SK-N-SH treated with all-trans-retinoic acid at 6 μM for 48 hours (cell line): ENCODE results near the gene CYP27C1.
A peak's percentile ranks its signal among the peaks of the same experiment; 100 is the strongest.

Source experiments
- ATAC-seq: fragments of 200-7000 bp; cut with Tn5 transposase; 3 replicates; pipeline ENCODE4 v1.9.1; 2020; ENCODE audit warnings: mild to moderate bottlenecking, moderate library complexity
- BACH2 ChIP-seq: fragments of 250-450 bp; sonication (Bioruptor Pico); IDR thresholded peaks from 2 replicates; pipeline ENCODE4 v1.9.0; 2021; ENCODE audit warnings: mild to moderate bottlenecking, borderline replicate concordance
- CSDC2 ChIP-seq: fragments of 250-450 bp; sonication (Bioruptor Pico); IDR thresholded peaks from 2 replicates; pipeline ENCODE4 v1.5.0; 2020; ENCODE audit warnings: mild to moderate bottlenecking, moderate library complexity
- CSRNP3 ChIP-seq: fragments of 250-450 bp; sonication (Bioruptor Pico); IDR thresholded peaks from 2 replicates; pipeline ENCODE4 v1.5.1; 2021; ENCODE audit warnings: mild to moderate bottlenecking, moderate library complexity
- ESRRG ChIP-seq: fragments of 250-450 bp; sonication (Bioruptor Pico); IDR thresholded peaks from 2 replicates; pipeline ENCODE4 v1.6.1; 2021; ENCODE audit warnings: mild to moderate bottlenecking
- GLIS3 ChIP-seq: fragments of 250-450 bp; sonication (Bioruptor Pico); IDR thresholded peaks from 2 replicates; pipeline ENCODE4 v1.5.0; 2020; ENCODE audit warnings: mild to moderate bottlenecking, moderate library complexity
- ISL1 ChIP-seq: fragments of 250-450 bp; sonication (Bioruptor Pico); IDR thresholded peaks from 2 replicates; pipeline ENCODE4 v2.1.2; 2022; ENCODE audit warnings: mild to moderate bottlenecking, moderate library complexity
- PPARA ChIP-seq: fragments of 250-450 bp; sonication (Bioruptor Pico); IDR thresholded peaks from 2 replicates; pipeline ENCODE4 v1.5.0; 2020; ENCODE audit warnings: mild to moderate bottlenecking, borderline replicate concordance
- RARB ChIP-seq: fragments of 250-450 bp; sonication (Bioruptor Pico); IDR thresholded peaks from 2 replicates; pipeline ENCODE4 v1.8.0; 2021; ENCODE audit warnings: mild to moderate bottlenecking, moderate library complexity
- SNAI2 ChIP-seq: fragments of 250-450 bp; sonication (Bioruptor Pico); IDR thresholded peaks from 2 replicates; pipeline ENCODE4 v1.5.0; 2020; ENCODE audit warnings: mild to moderate bottlenecking, moderate library complexity
- TOX ChIP-seq: fragments of 250-450 bp; sonication (Bioruptor Pico); IDR thresholded peaks from 2 replicates; pipeline ENCODE4 v1.8.0; 2021; ENCODE audit warnings: mild to moderate bottlenecking, moderate library complexity, borderline replicate concordance
- TSHZ2 ChIP-seq: fragments of 250-450 bp; sonication (Bioruptor Pico); IDR thresholded peaks from 2 replicates; pipeline ENCODE4 v1.5.0; 2020; ENCODE audit warnings: mild to moderate bottlenecking, moderate library complexity
- ZC3H10 ChIP-seq: fragments of 250-450 bp; sonication (Bioruptor Pico); IDR thresholded peaks from 2 replicates; pipeline ENCODE4 v1.5.1; 2021; ENCODE audit warnings: mild to moderate bottlenecking, moderate library complexity
- ZFP3 ChIP-seq: fragments of 250-450 bp; sonication (Bioruptor Pico); IDR thresholded peaks from 2 replicates; pipeline ENCODE4 v1.5.0; 2020; ENCODE audit warnings: mild to moderate bottlenecking, moderate library complexity
- ZFP30 ChIP-seq: fragments of 450-650 bp; formaldehyde crosslinking; IDR thresholded peaks from 2 replicates; pipeline ENCODE4 v1.5.0; 2022; ENCODE audit warnings: mild to moderate bottlenecking, moderate library complexity
- ZNF565 ChIP-seq: fragments of 450-650 bp; formaldehyde crosslinking; conservative IDR thresholded peaks from 2 replicates; pipeline ENCODE4 v1.5.0; 2020; ENCODE audit warnings: low read depth, mild to moderate bottlenecking, moderate library complexity
- ZNF8 ChIP-seq: fragments of 450-650 bp; formaldehyde crosslinking; IDR thresholded peaks from 2 replicates; pipeline ENCODE4 v1.5.0; 2020; ENCODE audit warnings: mild to moderate bottlenecking, moderate library complexity
- TF ChIP-seq, protein P1 (sequence below): fragments of 250-450 bp; sonication (Bioruptor Pico); IDR thresholded peaks from 2 replicates; pipeline ENCODE4 v1.8.0; 2021; ENCODE audit warnings: low read depth, mild to moderate bottlenecking, moderate library complexity, borderline replicate concordance
- TF ChIP-seq, protein P2 (sequence below): fragments of 250-450 bp; sonication (Bioruptor Pico); IDR thresholded peaks from 2 replicates; pipeline ENCODE4 v1.5.1; 2020; ENCODE audit warnings: low read depth, mild to moderate bottlenecking, moderate library complexity
- TF ChIP-seq, protein P3 (sequence below): fragments of 250-450 bp; sonication (Bioruptor Pico); IDR thresholded peaks from 2 replicates; pipeline ENCODE4 v1.8.0; 2020; ENCODE audit warnings: mild to moderate bottlenecking, moderate library complexity, borderline replicate concordance

Gene CYP27C1

GRCh38 chr2:127220102-127220767, at the start of gene CYP27C1:
TSS of gene CYP27C1 (minus strand) at chr2:127220299. CDS start at chr2:127220270, 29 bp downstream.
- ATAC-seq: peak; percentile 42
- no peak for TF ChIP-seq SNAI2
- no peak for TF ChIP-seq CSDC2 (CRISPR knock-in tag)
- TF ChIP-seq, protein P1, sequence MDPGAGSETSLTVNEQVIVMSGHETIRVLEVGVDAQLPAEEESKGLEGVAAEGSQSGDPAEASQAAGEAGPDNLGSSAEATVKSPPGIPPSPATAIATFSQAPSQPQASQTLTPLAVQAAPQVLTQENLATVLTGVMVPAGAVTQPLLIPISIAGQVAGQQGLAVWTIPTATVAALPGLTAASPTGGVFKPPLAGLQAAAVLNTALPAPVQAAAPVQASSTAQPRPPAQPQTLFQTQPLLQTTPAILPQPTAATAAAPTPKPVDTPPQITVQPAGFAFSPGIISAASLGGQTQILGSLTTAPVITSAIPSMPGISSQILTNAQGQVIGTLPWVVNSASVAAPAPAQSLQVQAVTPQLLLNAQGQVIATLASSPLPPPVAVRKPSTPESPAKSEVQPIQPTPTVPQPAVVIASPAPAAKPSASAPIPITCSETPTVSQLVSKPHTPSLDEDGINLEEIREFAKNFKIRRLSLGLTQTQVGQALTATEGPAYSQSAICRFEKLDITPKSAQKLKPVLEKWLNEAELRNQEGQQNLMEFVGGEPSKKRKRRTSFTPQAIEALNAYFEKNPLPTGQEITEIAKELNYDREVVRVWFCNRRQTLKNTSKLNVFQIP: no peak
- no peak for TF ChIP-seq ZNF565 (CRISPR knock-in tag)
- TF ChIP-seq PPARA (CRISPR knock-in tag): no peak
- TF ChIP-seq ESRRG: no peak
- no peak for TF ChIP-seq CSRNP3 (CRISPR knock-in tag)
- TF ChIP-seq BACH2: no peak
- TF ChIP-seq ZFP3 (CRISPR knock-in tag): no peak
- TF ChIP-seq, protein P2, sequence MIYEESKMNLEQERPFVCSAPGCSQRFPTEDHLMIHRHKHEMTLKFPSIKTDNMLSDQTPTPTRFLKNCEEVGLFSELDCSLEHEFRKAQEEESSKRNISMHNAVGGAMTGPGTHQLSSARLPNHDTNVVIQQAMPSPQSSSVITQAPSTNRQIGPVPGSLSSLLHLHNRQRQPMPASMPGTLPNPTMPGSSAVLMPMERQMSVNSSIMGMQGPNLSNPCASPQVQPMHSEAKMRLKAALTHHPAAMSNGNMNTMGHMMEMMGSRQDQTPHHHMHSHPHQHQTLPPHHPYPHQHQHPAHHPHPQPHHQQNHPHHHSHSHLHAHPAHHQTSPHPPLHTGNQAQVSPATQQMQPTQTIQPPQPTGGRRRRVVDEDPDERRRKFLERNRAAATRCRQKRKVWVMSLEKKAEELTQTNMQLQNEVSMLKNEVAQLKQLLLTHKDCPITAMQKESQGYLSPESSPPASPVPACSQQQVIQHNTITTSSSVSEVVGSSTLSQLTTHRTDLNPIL (CRISPR knock-in tag): no peak
- no peak for TF ChIP-seq ISL1 (CRISPR knock-in tag)
- TF ChIP-seq RARB (CRISPR knock-in tag): no peak
- no peak for TF ChIP-seq TOX
- TF ChIP-seq, protein P3, sequence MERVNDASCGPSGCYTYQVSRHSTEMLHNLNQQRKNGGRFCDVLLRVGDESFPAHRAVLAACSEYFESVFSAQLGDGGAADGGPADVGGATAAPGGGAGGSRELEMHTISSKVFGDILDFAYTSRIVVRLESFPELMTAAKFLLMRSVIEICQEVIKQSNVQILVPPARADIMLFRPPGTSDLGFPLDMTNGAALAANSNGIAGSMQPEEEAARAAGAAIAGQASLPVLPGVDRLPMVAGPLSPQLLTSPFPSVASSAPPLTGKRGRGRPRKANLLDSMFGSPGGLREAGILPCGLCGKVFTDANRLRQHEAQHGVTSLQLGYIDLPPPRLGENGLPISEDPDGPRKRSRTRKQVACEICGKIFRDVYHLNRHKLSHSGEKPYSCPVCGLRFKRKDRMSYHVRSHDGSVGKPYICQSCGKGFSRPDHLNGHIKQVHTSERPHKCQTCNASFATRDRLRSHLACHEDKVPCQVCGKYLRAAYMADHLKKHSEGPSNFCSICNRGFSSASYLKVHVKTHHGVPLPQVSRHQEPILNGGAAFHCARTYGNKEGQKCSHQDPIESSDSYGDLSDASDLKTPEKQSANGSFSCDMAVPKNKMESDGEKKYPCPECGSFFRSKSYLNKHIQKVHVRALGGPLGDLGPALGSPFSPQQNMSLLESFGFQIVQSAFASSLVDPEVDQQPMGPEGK (CRISPR knock-in tag): no peak
- no peak for TF ChIP-seq GLIS3 (CRISPR knock-in tag)
- TF ChIP-seq, all 23 proteins: peak for 0

GRCh38 chr2:127261804-127262406, 41.8 kb upstream of the CYP27C1 start:
- ATAC-seq: no peak
- TF ChIP-seq ZNF8 (CRISPR knock-in tag) (peak; percentile 79), CSDC2 (CRISPR knock-in tag) (no peak)

DNA sequence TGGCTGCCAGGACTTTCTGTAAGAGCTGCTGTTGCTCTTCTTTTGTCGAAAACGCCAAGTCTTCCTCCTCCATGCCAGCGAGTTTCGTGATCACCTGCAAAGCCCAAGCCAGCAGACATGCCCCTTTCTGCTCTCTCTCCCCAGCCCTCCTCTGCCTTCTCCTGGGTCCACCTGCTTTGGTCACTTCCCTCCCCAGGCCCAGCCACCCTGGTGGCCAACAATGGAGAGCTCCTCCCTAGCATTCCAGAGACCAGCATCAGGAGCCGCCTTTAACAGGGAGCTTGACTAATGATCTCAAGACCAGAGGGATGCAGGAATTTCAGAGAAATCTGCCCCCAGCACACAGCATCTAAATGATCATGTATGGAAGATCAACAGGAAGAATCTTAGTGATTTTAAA, 39.3 kb upstream of the CYP27C1 start:
- ATAC-seq: no peak
- TF ChIP-seq SNAI2 (no peak), TSHZ2 (no peak), ZFP30 (CRISPR knock-in tag) (no peak), CSRNP3 (CRISPR knock-in tag) (no peak), RARB (CRISPR knock-in tag) (no peak), CSDC2 (CRISPR knock-in tag) (no peak), ZC3H10 (CRISPR knock-in tag) (no peak), TOX (no peak), ISL1 (CRISPR knock-in tag) (no peak)
- TF ChIP-seq, protein P3 (CRISPR knock-in tag): no peak
- TF ChIP-seq, protein P2 (CRISPR knock-in tag): no peak
- TF ChIP-seq, protein P1: no peak
